Embryonic facial prominence (tissue), 1 donor: ENCODE measurements around the gene PPP3CA.

Experiments
- DNase-seq: peaks from one replicate; pipeline ENCODE4 v3.0.0-alpha.2; 2016; ENCODE audit errors: extremely low spot score

Gene PPP3CA

GRCh38 chr4:101288365-101289145 is 58.8 kb downstream of the PPP3CA start:
- no peak for DNase-seq

- DNase-seq: no peak
Observed at GRCh38 chr4:101287324-101287723, 60.0 kb downstream of the PPP3CA start.

GRCh38 chr4:101286663-101287062 is 60.7 kb downstream of the PPP3CA start:
- no peak for DNase-seq

- no peak for DNase-seq
Observed at GRCh38 chr4:101285985-101286384, 61.3 kb downstream of the PPP3CA start.

GRCh38 chr4:101284546-101284945 is 62.8 kb downstream of the PPP3CA start:
- DNase-seq: no peak

- DNase-seq: no peak
Observed at GRCh38 chr4:101283434-101283833, 63.9 kb downstream of the PPP3CA start.

DNA sequence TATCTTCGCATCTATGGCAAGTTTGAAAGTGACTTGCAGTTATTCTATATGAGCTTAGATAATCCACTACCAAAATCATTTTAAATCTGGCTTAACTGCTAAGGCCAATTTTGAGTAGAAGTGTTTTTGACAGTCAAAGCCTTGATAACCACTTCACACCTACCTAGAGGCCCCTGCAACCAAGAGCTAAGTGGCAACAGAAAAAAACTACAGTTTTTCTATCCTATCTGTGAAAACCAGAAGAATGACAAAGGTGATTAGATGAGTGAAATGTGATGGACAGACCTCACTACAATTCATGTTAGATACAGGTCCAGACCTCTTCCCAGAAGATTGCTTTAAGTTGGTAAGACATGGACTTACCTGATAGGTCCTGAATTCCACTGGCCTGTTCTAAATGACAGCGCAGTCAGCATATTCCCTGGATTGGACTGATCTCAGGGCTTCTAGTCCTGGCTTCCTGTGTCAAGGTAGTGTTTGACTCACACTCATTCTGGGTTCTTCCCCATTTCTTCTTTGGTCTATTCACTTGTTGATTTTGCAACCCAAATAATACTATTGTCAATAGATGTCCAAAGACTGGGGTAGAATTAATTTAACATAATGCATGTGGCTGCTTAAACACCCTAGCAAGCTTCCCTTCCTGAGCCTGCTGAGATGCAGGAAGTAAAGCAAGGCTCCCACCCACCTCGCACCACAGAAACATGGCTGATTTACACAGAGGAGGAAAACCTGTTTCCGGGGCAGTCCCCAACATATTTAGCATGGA is 65.1 kb downstream of the PPP3CA start:
- DNase-seq: no peak

GRCh38 chr4:101280866-101281600 is 66.3 kb downstream of the PPP3CA start:
- DNase-seq: no peak

GRCh38 chr4:101279377-101279871 is 67.9 kb downstream of the PPP3CA start:
- DNase-seq: no peak

DNA sequence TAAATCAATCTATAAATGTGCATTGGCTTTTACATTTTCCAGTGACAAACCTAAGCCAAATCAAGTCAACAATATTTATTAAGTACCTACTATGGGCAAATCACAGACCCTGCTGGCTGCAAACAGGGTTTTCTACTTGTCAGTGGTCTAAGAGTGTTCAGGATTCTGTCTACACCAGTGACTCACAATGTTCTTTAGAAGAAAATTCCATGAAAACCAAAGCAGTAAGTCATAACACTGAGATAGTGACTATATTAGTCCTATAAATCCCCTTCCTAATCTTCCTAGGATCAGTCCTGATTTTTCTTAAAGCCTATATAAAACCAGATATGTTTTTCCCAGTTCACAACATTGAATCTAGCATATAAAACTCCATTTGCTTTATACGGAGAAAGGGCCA is 69.7 kb downstream of the PPP3CA start:
- no peak for DNase-seq

GRCh38 chr4:101276661-101277060 is 70.7 kb downstream of the PPP3CA start:
- no peak for DNase-seq

DNA sequence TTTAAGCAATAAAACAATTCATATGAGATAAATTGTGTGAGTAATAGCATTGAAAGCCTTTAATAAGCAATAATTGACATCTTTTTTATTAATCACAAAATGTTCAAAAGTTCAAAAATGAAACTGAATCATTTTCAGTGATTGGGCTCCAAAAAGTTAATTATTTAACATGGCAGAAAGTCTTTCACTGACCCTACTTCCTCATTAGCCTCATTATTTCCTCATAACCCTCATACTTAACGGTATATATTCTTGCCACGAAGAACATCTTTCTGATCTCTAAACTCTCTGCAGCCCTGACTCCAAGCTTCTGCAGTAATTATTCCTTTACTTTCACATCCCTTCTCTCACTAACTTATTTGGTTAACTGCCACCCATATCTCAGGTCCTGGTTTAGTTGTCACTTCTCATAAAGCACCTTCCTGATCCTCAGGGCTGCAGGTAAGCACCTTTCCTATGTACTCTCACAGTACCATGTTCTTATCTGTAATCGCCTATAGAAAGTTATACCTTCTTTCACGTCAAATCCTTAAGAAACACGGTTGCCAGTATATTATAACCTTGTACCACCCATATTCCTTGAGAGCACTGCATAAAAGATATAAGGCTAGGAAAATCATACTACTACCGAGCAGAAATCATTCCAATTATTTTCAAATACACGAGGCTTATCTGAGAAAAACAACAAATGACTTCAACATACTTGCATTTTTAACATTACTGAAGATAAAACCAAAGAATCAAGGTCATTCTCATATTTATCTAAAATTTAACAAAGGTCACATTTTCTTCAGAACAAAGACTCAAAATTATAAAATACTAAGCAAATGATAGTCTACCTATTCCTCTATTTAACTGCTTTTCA is 72.2 kb downstream of the PPP3CA start:
- no peak for DNase-seq

- DNase-seq: no peak
Observed at GRCh38 chr4:101271516-101271915, 75.8 kb downstream of the PPP3CA start.

DNA sequence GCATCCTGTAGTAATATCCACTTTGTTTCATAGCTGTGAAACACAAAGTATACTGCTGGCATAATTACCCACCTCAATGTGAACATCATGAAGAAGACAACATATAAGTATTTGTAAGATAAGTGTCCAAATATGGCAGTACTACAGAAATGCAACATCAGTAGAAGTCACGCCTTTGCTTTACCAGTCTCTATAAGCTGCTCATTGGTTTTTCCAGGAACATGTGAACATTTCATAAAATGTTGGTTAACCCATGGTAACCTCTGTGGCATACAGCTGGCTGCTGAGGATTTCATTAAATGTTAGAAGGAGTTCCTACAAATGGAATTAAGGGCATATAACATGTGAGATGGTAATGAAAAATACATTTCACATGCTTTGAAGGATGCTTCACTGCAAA is 77.6 kb downstream of the PPP3CA start:
- DNase-seq: no peak

DNA sequence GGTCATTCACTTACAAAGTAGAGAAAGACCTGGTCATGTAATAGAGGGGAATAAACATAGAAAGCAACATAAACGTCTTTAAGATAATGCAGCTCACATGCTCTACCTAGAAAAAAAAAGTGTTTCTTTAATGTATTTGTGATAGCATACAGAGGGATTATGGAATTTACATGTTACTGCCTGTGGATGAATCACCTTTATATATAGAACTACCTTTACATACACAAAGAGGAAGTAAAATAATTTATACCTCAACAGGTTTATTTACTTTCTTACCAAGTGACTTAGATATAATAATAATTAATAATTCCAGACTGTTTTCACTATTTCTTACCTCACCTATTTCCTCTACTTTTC is 81.5 kb downstream of the PPP3CA start:
- DNase-seq: no peak

GRCh38 chr4:101264993-101265815 is 82.1 kb downstream of the PPP3CA start:
- no peak for DNase-seq

DNA sequence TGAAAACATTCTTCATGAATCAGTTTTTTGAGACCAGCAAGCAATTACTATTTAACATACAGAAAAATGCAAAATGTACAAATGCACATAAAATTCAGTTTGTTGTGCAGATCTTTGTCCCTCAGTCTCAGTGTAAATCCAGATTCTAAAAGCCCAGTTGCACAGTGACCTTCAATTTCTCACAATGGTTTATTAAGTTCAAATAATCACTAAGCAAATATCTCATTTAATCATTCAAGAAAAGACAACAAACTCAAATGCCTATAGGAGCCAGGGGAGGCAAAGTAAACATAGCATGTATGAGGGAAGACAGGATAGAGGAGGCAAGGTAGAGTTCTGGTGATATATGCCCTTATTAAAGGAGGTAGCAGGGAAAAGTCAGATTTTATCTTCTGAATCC is 82.8 kb downstream of the PPP3CA start:
- DNase-seq: no peak

DNA sequence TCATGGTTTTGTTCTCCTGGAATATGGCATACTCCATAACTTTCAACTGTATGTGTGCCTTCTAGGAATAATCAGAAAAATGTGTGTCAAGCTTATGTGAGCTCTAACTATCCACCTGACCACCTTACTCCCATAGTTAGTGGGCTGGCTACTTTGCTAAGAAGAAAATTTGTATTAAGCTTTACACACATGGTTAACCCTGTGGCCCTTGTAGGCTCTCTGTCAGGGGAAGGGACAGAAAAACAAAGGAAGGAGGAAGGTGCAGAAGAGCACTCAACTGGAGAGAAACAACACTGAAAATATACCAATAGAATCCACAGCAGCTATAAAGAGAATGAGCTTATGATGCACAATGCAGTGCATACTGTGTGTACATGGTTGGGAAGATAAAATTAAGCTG is 84.6 kb downstream of the PPP3CA start:
- DNase-seq: no peak

GRCh38 chr4:101259876-101260275 is 87.5 kb downstream of the PPP3CA start:
- DNase-seq: no peak

GRCh38 chr4:101258883-101259282 is 88.4 kb downstream of the PPP3CA start:
- DNase-seq: no peak

DNA sequence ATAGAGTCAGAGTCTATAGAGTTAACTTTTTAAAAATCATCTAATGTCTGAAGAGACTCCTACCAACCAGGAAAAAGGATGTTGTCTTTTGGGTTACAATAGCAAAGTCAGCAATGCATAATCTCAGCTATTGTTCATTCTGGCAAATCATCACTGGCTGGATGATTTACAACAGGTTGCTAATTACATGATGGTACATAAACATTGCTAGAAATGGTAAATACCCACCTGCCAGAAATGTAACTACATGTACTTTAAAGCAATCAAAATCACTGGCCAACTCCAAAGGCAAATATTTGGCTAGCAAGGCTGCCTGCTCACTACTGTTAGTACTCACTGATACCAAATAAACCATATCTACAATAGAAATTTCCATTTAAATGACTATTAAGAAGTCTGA is 91.1 kb downstream of the PPP3CA start:
- no peak for DNase-seq
